HepG2 (cell line): ENCODE results near the gene PLCG2.

ENCODE experiments used
- EP300 ChIP-seq, 3 experiments: sonication (generic) in 1 of 3; formaldehyde crosslinking in 1 of 3; IDR thresholded peaks; 2 replicates each; pipeline versions ENCODE4 v1.5.1 to v1.6.1; 2011 to 2020; ENCODE audit warnings: low read depth in 2 of 3, low read length in 2 of 3, borderline replicate concordance in 1 of 3, improper control_type of control experiment in 1 of 3, mild to moderate bottlenecking in 1 of 3, missing genetic modification reagents in 1 of 3, moderate library complexity in 1 of 3
- ETS1 ChIP-seq: sonication (generic); formaldehyde crosslinking; IDR thresholded peaks from 2 replicates; pipeline ENCODE4 v1.4.0; 2020; ENCODE audit warnings: missing genetic modification reagents
- RBM39 ChIP-seq: fragments of 200-400 bp; formaldehyde crosslinking; IDR thresholded peaks from one replicate; pipeline ENCODE4 v1.6.1; 2018; ENCODE audit warnings: antibody characterized with exemption, mild to moderate bottlenecking, low read depth, low read length; ENCODE audit not compliant: poor library complexity, severe bottlenecking
- ZNF124 ChIP-seq: sonication (generic); formaldehyde crosslinking; IDR thresholded peaks from 2 replicates; pipeline ENCODE4 v1.4.0; 2020; ENCODE audit warnings: missing genetic modification reagents
- ZNF724P ChIP-seq: sonication (generic); formaldehyde crosslinking; IDR thresholded peaks from 2 replicates; pipeline ENCODE4 v1.8.0; 2022; ENCODE audit warnings: missing genetic modification reagents, borderline replicate concordance
- ZNF776 ChIP-seq: sonication (generic); formaldehyde crosslinking; IDR thresholded peaks from 2 replicates; pipeline ENCODE4 v1.4.0; 2020; ENCODE audit warnings: mild to moderate bottlenecking, missing genetic modification reagents

- TF ChIP-seq ZNF776: no peak
- no peak for TF ChIP-seq EP300 (IDR thresholded peaks at IDR 0.05; ENCODE audit: low read depth in 2 of 2, low read length in 2 of 2)
- TF ChIP-seq EP300 (CRISPR knock-in tag; IDR thresholded peaks at IDR 0.05; ENCODE audit: borderline replicate concordance): no peak
- no peak for TF ChIP-seq RBM39
- no peak for TF ChIP-seq ZNF124 (CRISPR knock-in tag)
- no peak for TF ChIP-seq ZNF724P (CRISPR knock-in tag)
- TF ChIP-seq ETS1 (CRISPR knock-in tag): no peak
These were observed 39.6 kb upstream of the PLCG2 start for GRCh38 chr16:81739503-81739902.
